K562 (cell line): ENCODE data around the gene COX7B. TPM values are rescaled to one million over a fixed set of nuclear protein-coding genes. Genes with fewer than 3 reads are reported as not detected.

Experiments
- ADNP ChIP-seq: fragments of 200-800 bp; sonication (Bioruptor generic); IDR thresholded peaks from 2 replicates; pipeline ENCODE4 v1.6.1; 2016; ENCODE audit warnings: missing genetic modification characterization, missing compliant biosample characterization
- BMI1 ChIP-seq: fragments of 150-350 bp; IDR thresholded peaks from 2 replicates; pipeline ENCODE4 v1.6.1; 2014; ENCODE audit warnings: low read length
- CHD1 ChIP-seq: fragments of 200-600 bp; sonication (generic); IDR thresholded peaks from one replicate; pipeline ENCODE4 v1.6.1; 2012; ENCODE audit warnings: mild to moderate bottlenecking, moderate library complexity, low read length, inconsistent platforms
- ESRRB ChIP-seq: fragments of 250-450 bp; sonication (Bioruptor Pico); IDR thresholded peaks from 2 replicates; pipeline ENCODE4 v1.5.0; 2020; ENCODE audit warnings: mild to moderate bottlenecking, moderate library complexity, borderline replicate concordance
- FOXK1 ChIP-seq: sonication (generic); formaldehyde crosslinking; IDR thresholded peaks from 2 replicates; pipeline ENCODE4 v1.8.0; 2022; ENCODE audit warnings: missing genetic modification reagents, mild to moderate bottlenecking, borderline replicate concordance
- HDGF ChIP-seq: fragments of 450-650 bp; IDR thresholded peaks from 2 replicates; pipeline ENCODE4 v1.6.1; 2016
- POLR2G ChIP-seq: fragments of 200-400 bp; formaldehyde crosslinking; IDR thresholded peaks from 2 replicates; pipeline ENCODE4 v1.6.1; 2017; ENCODE audit warnings: low read depth, mild to moderate bottlenecking, antibody characterized with exemption, low read length, moderate library complexity
- RFX5 ChIP-seq: IDR thresholded peaks from 2 replicates; pipeline ENCODE4 v1.6.1; 2011; ENCODE audit warnings: low read depth, mild to moderate bottlenecking, improper control_type of control experiment, low read length
- TAF1 ChIP-seq: IDR thresholded peaks from 2 replicates; pipeline ENCODE4 v1.6.1; 2011; ENCODE audit warnings: mild to moderate bottlenecking, low read length, moderate library complexity; ENCODE audit not compliant: insufficient read depth, control insufficient read depth, severe bottlenecking; ENCODE audit errors: extremely low read depth
- ZBED1 ChIP-seq: IDR thresholded peaks from 2 replicates; pipeline ENCODE4 v1.6.1; 2014
- ZNF165 ChIP-seq: fragments of 250-450 bp; sonication (Bioruptor Pico); IDR thresholded peaks from 2 replicates; pipeline ENCODE4 v1.4.0; 2020; ENCODE audit warnings: borderline replicate concordance
- polyA plus RNA-seq, 8 experiments: library from polyadenylated mRNA; depleted of rRNA in 4 of 8; stranded (reverse) in 5 of 8; unstranded in 3 of 8; fragments of >200 nt; fragmentation: Nextera tagmentation in 2 of 8; fragmentation: Illumina TruSeq in 1 of 8; extraction: Ambion mirVana in 2 of 8; extraction: Trizol in 1 of 8; gene quantifications; 2 replicates each; pipeline versions ENCODE4 v1.2.1 to v1.2.3, GENCODE V29; 2011 to 2014; ENCODE audit warnings: inconsistent platforms in 1 of 8, missing spikeins in 1 of 8
- total RNA-seq, 7 experiments: library from RNA; depleted of rRNA in 6 of 7; stranded (reverse); fragments of >200 nt in 6 of 7; fragmentation: Illumina TruSeq in 2 of 7; extraction: Trizol in 2 of 7; gene quantifications; 2 replicates each; pipeline versions ENCODE4 v1.2.1 to v1.2.3, GENCODE V29; 2011 to 2021; ENCODE audit warnings: low replicate concordance in 1 of 7
- TF ChIP-seq, protein P1 (sequence below): fragments of 200-800 bp; sonication (Bioruptor generic); IDR thresholded peaks from 2 replicates; pipeline ENCODE4 v1.6.1; 2016; ENCODE audit warnings: missing genetic modification characterization, missing compliant biosample characterization
- TF ChIP-seq, protein P2 (sequence below): sonication (generic); formaldehyde crosslinking; IDR thresholded peaks from 2 replicates; pipeline ENCODE4 v1.8.0; 2022; ENCODE audit warnings: mild to moderate bottlenecking, missing genetic modification reagents
- TF ChIP-seq, protein P3 (sequence below): fragments of 250-450 bp; sonication (Bioruptor Pico); IDR thresholded peaks from 2 replicates; pipeline ENCODE4 v1.9.0; 2021; ENCODE audit warnings: mild to moderate bottlenecking, inconsistent platforms
- TF ChIP-seq, protein P4 (sequence below): sonication (generic); IDR thresholded peaks from 2 replicates; pipeline ENCODE4 v1.6.1; 2016
- TF ChIP-seq, protein P5 (sequence below): sonication (generic); formaldehyde crosslinking; IDR thresholded peaks from 2 replicates; pipeline ENCODE4 v1.8.0; 2022; ENCODE audit warnings: mild to moderate bottlenecking, low read depth, missing genetic modification reagents

Gene COX7B
- total and polyA plus RNA-seq, 9 of the 15 experiments (the other 6 are each of a cell fraction or from before 2014, with no cell fraction given), result 549 to 2,891 (median 1,307) TPM

DNA sequence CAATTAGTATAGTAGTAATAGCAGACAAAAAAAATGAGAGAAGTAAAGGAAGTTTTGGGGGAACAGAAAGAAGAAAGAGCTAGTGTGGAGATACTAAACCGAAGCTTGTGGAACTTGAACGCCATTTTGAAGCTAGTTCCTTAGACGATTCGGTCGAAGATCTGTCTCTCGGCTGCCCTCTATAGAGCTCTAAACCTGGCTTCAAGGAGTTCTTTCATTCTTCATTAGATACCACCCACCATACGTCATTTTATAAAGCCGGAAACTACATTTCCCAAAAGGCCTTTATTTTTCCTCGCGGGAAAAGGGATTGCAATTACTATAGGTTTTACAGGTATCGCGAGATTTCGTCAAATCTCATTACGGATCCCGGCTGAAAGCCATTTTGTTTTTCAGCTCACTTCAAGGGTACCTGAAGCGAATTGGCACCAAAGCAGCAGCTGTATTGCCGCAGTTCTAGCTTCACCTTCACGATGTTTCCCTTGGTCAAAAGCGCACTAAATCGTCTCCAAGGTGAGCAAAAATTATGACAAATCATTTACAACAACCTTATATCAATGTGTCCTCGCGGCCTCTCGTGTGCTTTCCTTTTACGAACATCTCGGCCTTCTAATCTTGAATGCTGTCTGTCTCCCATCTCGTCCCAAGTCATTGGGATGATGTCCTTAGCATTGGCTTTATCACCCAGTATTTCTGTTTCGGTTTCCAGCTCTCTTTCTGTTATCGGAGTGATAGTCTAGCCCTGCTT lies at the start of gene COX7B (continued):
- TF ChIP-seq, protein P1, sequence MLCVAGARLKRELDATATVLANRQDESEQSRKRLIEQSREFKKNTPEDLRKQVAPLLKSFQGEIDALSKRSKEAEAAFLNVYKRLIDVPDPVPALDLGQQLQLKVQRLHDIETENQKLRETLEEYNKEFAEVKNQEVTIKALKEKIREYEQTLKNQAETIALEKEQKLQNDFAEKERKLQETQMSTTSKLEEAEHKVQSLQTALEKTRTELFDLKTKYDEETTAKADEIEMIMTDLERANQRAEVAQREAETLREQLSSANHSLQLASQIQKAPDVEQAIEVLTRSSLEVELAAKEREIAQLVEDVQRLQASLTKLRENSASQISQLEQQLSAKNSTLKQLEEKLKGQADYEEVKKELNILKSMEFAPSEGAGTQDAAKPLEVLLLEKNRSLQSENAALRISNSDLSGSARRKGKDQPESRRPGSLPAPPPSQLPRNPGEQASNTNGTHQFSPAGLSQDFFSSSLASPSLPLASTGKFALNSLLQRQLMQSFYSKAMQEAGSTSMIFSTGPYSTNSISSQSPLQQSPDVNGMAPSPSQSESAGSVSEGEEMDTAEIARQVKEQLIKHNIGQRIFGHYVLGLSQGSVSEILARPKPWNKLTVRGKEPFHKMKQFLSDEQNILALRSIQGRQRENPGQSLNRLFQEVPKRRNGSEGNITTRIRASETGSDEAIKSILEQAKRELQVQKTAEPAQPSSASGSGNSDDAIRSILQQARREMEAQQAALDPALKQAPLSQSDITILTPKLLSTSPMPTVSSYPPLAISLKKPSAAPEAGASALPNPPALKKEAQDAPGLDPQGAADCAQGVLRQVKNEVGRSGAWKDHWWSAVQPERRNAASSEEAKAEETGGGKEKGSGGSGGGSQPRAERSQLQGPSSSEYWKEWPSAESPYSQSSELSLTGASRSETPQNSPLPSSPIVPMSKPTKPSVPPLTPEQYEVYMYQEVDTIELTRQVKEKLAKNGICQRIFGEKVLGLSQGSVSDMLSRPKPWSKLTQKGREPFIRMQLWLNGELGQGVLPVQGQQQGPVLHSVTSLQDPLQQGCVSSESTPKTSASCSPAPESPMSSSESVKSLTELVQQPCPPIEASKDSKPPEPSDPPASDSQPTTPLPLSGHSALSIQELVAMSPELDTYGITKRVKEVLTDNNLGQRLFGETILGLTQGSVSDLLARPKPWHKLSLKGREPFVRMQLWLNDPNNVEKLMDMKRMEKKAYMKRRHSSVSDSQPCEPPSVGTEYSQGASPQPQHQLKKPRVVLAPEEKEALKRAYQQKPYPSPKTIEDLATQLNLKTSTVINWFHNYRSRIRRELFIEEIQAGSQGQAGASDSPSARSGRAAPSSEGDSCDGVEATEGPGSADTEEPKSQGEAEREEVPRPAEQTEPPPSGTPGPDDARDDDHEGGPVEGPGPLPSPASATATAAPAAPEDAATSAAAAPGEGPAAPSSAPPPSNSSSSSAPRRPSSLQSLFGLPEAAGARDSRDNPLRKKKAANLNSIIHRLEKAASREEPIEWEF (CRISPR knock-in tag), result no peak
- TF ChIP-seq TAF1, result peak; percentile 95
- TF ChIP-seq CHD1, result no peak
- TF ChIP-seq, protein P2, sequence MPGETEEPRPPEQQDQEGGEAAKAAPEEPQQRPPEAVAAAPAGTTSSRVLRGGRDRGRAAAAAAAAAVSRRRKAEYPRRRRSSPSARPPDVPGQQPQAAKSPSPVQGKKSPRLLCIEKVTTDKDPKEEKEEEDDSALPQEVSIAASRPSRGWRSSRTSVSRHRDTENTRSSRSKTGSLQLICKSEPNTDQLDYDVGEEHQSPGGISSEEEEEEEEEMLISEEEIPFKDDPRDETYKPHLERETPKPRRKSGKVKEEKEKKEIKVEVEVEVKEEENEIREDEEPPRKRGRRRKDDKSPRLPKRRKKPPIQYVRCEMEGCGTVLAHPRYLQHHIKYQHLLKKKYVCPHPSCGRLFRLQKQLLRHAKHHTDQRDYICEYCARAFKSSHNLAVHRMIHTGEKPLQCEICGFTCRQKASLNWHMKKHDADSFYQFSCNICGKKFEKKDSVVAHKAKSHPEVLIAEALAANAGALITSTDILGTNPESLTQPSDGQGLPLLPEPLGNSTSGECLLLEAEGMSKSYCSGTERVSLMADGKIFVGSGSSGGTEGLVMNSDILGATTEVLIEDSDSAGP (CRISPR knock-in tag), result no peak
- no peak for TF ChIP-seq ADNP
- no peak for TF ChIP-seq BMI1
- TF ChIP-seq HDGF, result no peak
- TF ChIP-seq, protein P3, sequence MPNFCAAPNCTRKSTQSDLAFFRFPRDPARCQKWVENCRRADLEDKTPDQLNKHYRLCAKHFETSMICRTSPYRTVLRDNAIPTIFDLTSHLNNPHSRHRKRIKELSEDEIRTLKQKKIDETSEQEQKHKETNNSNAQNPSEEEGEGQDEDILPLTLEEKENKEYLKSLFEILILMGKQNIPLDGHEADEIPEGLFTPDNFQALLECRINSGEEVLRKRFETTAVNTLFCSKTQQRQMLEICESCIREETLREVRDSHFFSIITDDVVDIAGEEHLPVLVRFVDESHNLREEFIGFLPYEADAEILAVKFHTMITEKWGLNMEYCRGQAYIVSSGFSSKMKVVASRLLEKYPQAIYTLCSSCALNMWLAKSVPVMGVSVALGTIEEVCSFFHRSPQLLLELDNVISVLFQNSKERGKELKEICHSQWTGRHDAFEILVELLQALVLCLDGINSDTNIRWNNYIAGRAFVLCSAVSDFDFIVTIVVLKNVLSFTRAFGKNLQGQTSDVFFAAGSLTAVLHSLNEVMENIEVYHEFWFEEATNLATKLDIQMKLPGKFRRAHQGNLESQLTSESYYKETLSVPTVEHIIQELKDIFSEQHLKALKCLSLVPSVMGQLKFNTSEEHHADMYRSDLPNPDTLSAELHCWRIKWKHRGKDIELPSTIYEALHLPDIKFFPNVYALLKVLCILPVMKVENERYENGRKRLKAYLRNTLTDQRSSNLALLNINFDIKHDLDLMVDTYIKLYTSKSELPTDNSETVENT (CRISPR knock-in tag), result no peak
- TF ChIP-seq RFX5, result no peak
- peak; percentile 49; the same call in 1 of the 2 replicates for TF ChIP-seq POLR2G
- TF ChIP-seq, protein P4, sequence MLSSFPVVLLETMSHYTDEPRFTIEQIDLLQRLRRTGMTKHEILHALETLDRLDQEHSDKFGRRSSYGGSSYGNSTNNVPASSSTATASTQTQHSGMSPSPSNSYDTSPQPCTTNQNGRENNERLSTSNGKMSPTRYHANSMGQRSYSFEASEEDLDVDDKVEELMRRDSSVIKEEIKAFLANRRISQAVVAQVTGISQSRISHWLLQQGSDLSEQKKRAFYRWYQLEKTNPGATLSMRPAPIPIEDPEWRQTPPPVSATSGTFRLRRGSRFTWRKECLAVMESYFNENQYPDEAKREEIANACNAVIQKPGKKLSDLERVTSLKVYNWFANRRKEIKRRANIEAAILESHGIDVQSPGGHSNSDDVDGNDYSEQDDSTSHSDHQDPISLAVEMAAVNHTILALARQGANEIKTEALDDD, result 0 out of 2 replicates have a peak, but pooled peaks have one; percentile 46
- TF ChIP-seq ZNF165 (CRISPR knock-in tag), result no peak
- TF ChIP-seq, protein P5, sequence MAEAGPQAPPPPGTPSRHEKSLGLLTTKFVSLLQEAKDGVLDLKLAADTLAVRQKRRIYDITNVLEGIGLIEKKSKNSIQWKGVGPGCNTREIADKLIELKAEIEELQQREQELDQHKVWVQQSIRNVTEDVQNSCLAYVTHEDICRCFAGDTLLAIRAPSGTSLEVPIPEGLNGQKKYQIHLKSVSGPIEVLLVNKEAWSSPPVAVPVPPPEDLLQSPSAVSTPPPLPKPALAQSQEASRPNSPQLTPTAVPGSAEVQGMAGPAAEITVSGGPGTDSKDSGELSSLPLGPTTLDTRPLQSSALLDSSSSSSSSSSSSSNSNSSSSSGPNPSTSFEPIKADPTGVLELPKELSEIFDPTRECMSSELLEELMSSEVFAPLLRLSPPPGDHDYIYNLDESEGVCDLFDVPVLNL (CRISPR knock-in tag), result no peak
- no peak for TF ChIP-seq FOXK1
- no peak for TF ChIP-seq ZBED1
- no peak for TF ChIP-seq ESRRB
